ENCODE measurements around the gene RAD9A.

RAD9A gene

DNA sequence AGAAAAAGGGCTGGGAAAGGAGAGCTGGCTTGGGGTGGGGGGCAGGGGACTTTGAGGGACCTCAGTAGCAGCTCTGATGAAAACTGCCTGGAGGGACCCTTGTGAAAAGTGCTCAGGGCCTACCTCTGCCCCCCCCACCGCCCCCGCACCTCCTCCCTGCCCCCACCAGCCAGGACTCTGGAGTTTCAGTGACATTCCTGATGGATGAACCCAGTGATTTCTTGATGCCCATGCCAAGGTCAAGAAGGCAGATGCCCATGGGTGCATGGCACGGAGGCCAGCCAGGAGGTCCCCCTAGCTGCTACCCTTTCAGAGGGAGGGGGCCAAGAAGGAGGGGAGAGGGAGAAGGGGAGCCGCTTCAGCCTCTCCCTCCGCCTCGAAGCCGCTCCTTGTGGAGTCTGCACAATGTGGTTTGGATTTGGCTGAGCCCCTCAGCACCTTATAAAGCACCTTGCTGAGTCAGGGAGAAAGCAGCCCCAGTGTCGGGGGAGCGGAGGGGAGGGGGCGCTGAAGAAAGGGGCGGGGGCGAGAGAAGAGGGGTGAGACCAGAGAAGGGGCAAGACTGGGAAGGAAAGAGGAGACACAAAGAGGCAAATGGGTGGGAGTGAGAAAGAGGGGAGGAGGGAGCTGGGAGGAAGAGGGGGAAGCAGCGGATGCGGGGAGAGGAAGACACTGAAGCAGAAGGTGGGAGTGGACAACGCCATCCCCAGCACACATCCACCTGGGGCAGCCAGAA lies 16.3 kb upstream of the RAD9A start:
- no peak for DNase-seq (ENCODE audit: low read depth)

DNA sequence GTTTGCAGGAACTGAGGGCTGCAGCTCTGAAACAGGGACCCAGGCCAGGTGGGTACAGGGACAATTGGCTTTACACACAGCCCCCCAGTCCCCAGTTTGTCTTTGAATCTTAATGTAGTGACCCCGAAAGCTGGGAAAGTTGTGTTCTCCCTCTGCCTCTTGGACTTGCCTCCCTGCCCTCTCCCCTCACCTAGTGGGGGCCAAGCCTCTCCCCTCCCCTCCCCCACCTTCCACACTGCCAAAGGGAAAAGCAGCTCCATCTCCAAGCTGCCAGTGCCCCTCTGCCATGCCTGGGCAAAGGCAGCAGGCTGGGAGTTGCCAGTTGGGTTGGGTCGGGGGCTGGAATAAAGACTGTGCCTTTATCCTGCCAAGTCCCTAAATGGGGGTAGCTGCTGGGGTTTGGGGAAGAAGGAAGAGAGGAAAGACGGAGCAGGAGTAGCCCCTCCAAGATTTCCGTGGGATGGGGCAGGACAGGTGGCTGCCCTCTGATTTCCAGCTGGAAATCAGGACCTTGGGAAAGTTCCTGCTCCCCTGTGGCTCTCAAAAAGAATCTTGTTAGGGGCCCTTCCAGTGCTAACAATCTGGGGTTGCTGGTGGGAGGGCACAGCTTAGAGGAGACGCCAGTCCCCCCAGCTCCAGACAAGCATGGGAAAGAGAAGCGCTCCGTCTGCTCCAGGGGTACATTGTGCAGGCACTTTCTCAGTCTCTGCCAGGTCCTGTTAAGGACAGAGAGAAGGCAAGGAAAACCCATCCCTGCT lies 15.5 kb upstream of the RAD9A start:
- DNase-seq (ENCODE audit: low read depth): no peak

DNA sequence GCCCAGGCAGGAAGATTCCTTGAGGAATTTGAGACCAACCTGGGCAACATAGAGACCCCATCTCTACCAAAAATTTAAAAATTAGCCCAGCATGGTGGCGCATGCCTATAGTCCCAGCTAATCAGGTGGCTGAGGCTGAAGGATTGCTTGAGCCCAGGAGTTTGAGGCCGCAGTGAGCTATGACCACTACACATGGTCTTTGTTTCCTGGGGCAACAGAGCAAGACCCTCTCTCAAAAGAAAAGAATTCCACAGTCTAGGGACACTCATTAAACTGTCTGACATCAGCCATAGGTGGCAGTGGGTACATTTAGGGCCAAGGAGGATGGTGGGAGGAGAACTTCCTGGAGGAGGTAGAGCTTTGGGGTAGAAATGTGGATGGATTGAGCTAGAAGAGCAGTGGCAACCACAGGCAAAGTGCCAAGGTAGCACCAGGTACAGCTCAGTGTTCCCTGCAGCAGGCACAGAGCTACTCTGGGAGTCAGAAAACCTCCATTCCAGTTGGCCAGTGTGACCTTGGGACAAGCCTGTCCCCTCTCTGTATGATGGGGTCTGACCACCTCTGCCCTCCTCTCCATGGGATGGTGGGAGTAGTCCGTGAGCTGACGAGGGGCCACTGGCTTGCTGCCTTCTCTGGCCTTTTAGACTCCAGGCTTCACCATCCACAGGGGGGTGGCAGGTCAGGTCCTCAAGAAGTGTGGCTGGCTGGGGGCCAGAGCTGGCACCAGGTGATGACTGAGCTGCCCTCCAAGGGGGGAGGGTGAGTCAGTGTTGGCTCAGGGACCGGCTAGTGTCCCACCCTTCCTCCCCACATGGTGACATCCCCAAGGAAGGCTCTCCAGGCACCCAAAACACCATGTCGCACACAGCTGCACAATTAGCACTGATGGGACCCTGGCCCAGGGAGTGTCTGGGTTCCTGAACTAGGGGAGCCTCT lies 14.6 kb upstream of the RAD9A start:
- DNase-seq (ENCODE audit: low read depth): no peak

DNA sequence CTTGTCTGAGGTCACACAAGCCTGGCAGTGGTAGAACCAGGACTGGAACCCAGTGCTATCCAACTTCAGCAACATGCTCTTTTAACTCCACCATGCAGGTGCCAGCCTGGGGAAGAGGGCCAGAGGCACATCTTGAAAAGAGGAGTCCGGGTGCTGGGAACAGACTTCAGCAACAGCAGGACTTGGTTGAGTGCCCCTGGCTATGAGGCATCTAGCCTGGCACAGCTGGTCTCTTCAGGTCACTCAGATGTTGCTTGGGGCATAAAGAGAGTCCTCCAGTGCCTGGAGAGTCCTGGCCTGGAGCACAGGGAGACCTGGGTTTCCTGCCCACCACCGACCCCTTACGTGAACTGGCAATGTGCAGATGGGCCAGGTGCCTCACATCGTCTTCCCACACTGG lies 13.2 kb upstream of the RAD9A start:
- no peak for DNase-seq (ENCODE audit: low read depth)

DNA sequence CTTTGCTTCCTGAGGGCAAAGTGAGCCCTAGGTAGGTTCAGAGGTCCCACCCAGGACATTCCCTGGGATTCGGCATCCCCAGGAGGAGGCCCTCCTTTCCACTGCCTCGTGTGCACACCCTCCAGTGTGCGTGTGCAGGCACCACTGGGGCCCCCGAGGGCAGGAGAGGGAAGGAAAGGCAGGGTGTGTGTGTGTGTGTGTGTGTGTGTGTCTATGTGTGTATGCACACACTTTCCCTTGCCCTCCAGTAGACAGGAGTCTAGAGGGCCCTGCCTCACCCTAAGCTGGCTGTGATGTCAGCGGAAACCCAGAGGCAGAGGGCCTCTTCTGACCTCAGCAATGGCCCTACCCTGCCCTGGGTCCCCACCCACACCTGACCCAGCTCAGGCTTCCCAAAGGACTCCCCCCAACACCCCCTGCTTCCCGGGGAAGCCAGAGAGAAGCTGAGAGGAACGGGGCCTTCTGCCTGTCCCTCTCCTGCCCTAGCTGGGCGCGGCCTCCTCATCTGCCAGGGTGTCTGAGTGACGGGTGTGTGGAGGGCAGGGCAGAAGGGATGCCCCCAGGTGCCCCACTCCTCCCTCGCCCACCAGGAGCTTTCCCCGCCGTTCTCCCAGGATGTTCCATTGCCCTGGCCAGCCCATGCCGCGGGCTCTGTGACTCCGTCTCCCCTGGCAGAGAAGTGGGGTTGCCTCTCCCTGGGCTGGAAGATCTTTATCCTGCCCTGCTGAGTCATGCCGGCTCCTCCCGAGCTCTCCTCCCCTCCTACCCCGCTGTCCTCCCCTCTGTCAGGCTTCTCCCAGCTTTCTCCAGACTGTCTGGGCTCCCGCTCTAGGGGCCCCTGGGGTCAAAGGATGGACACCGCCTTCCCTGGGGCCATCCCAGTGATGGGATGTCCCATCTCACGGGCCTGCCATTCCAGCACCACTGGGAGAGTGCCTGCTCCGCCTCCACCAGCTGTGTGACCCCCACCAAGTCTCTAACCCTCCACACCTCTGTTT lies 12.4 kb upstream of the RAD9A start:
- DNase-seq (ENCODE audit: low read depth): no peak

DNA sequence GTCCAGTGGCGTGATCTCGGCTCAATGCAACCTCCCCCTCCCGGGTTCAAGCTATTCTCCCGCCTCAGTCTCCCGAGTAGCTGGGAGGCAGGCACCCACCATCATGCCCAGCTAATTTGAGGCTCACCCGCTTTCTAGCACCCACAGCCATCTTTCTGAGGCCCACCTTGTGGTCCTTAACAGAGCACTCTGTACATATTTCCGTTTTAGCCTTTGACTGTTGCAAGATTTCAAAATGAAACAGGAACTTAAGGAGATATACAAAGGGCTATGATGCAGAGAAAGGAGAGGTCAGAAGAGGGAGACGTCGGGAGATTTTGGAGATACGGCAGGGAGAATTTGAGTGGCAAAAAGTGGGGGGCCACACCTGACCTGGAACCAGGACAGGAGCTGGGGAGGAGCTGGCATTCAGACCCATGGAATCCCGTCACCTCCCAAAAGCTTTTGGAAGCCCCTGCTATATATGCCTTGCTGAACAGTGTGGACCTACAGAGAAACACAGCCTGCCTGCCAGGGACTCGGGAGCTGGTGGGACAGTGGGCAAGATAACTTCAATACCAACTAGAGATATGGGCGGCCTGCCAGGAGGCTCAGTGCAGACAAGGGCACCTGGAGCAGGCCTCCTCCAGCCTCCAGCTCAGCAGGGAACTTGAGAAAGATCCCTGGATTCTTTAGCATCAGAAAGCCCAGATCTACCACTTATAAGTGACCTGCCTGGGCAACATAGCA lies 10.4 kb upstream of the RAD9A start:
- no peak for DNase-seq (ENCODE audit: low read depth)

DNA sequence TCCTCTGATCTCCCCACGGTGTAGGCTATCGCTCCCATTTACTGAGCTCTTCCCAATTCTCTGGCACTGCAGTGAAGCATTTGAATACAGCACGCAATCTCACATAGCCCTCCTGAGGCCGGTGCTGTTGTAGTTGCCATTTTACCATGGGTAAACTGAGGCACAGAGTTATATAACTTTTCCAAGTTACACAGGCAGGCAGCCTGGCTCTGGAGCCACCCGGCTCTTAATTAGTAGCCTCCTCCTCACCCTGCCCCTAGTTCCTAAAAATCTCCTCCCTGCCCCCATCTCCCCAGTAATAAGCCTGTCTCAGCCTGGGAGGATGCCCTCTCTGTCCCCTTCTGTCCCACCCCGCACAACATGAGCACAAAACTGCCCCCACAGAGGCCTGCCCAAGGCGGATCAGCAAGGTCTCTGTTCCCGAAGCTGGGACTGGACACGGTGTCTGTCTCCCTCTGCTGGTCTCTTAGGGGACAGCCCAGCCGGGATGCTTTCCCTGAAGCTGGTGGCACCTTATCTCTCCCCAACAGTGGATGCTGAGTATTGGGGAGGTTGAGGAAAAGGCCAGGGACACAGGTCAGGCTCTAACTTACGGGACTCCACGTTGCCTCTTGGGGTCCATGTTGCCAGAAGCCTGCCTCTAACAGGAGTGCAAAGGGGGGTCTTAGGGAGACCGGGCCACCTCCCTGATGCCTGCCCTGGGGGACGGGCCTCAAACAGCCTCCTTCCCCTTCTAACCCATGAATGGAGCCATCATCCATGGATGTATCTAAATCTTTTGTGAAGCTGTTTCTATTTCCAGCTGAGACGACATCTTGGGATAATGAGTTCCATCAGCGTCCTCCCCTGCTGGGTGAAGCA lies 9.3 kb upstream of the RAD9A start:
- DNase-seq (ENCODE audit: low read depth): peak; percentile 71

DNA sequence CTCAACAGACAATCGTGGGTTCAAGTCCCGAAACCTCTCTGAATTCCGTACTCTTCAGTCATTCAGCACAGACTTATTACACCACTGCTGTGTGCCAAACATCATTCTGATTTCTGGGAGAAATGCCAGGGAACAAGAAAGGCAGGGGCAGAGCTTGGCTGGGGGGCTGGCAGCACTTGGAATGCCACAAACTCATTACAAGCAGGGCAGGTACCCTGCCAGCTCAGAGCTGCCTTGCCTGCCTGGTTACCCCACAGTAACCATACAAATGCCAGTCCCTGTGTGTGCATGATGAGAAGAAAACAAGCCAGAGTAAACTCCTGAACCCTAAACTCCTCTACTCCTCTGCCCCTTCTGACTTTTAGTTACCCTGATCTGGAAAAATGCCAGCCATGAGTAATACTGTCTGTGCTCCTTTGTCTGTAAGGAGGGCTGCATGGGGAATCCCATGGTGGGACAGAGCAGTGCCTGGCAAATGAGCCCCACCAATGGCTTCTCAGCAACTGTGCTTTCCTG lies 6.9 kb upstream of the RAD9A start:
- no peak for DNase-seq (ENCODE audit: low read depth)

DNA sequence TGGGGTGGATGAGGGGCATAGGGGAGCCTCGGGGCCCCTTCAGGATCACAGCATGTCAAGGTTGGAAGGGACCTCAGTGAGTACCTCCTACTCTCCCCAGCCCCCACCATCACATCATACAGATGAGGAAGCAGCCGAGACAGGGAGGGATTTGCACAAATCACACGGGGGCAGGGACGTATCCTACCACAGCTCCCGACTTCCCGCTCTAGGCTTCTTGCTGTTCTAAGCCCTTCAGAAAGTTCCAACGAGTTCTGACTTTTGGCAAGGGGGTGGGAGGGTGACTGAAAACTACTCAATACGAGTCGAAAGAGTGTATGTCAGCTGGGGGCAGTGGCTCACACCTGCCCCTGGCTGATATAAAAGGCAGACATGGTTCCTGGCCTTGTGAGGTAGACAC lies 4.7 kb upstream of the RAD9A start:
- DNase-seq (ENCODE audit: low read depth): no peak

DNA sequence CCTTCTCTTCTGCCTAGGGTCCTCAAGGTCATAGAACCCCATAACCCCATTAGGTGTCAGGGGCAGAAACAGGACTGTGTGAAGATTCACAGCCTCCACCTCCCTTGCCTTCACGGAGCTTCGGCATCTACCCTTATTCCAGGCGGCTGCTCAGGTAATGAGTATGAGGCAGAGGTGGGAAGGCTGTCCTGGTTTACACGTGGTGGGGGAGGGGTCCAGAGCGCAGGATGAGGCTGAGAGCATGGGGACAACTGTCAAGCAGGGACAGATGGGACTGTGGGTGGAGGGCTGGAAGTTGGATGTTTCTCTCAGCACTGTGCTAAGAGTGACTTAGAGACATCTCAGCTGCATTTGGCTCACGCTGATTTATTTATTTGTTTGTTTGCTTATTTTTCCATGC lies 4.3 kb upstream of the RAD9A start:
- no peak for DNase-seq (ENCODE audit: low read depth)

DNA sequence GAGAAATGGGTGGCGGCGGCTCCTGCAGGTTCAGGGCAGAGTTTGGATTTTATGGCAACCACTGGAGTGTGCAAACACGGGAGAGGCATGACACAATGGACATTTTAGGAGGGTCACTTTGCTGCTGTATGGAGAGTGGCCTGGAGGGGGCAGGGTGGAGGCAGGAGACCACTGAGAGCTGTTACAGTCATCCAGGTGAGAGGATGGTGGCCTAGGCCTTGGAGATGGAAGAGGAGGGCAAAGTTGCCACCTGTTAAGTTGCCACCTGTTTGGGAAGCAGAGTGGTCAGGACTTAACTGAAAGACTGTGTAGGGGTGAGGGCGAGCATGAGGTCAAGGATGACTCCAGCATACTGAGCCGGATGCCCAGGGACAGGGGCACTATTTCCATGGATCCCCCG lies 2.3 kb upstream of the RAD9A start:
- peak; percentile 51 for DNase-seq (ENCODE audit: low read depth)

DNA sequence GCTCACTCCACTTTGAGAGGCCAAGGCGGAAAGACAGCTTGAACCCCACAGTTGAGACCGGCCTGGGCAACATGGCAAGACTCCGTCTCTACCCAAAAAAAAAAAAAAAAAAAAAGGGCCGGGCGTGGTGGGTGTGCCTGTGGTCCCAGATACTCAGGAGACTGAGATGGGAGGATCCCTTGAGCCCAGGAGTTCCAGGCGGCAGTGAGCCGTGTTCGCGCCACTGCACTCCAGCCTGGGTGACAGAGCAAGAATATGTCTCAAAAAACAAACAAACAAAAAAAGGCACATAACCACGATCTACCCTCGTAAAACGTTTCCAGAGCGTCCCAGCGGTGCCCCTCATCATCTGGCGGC lies 861 bp upstream of the RAD9A start:
- no peak for DNase-seq (ENCODE audit: low read depth)

DNA sequence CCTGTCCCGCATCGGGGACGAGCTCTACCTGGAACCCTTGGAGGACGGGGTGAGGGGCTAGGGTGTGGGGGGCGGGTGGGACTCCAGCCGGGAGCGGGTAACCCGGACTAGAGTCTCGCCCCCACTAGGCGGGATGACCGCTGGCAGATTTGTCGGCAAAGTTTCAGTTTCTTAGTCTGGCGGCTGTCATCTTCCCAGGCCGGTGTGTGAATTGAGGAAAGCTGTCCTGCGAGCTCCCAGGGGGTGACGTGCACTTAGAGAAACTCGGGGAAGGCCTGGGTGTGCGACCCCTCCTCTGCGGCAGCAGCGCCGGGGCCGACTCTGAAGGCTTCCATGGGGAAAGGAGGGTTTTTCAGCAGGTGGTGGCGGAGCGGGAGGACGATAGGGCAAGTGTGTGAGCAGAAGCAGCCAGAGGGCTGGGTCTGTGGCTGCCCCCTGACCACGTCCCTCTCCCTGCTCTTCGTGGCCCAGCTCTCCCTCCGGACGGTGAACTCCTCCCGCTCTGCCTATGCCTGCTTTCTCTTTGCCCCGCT lies 463 bp downstream of the RAD9A start:
- no peak for DNase-seq (ENCODE audit: low read depth)

DNA sequence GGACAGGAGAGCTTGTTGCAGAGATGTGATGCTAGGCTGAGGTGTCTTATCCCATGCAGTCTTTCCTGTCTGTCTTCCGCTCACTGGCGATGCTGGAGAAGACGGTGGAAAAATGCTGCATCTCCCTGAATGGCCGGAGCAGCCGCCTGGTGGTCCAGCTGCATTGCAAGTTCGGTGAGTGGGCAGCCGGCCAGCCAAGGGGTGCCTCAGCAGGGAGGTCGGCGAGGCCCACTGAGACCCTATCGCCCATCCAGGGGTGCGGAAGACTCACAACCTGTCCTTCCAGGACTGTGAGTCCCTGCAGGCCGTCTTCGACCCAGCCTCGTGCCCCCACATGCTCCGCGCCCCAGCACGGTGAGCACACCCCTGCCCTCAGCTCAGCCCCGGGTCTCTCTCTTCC lies 1.7 kb downstream of the RAD9A start:
- DNase-seq (ENCODE audit: low read depth): no peak

DNA sequence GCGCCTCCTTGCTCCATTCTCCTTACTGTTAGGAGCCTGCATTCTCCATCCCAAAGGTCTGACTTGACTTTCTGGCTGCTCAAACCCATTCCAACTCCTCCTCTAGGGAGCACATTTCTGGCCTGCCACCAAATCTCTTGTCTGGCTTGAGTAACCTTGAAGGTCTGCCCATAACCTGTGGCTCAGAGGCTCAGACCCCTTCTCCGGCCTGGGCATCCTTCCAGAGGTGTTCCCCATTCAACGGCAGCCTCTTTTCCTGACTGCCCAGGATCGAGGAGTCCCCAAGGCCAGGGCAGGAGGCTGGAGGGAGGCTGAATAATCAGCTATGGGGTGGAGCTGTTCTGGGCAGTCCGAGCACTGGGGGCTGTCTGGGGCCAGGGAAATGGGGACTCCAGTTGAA lies 2.2 kb downstream of the RAD9A start:
- DNase-seq (ENCODE audit: low read depth): no peak

DNA sequence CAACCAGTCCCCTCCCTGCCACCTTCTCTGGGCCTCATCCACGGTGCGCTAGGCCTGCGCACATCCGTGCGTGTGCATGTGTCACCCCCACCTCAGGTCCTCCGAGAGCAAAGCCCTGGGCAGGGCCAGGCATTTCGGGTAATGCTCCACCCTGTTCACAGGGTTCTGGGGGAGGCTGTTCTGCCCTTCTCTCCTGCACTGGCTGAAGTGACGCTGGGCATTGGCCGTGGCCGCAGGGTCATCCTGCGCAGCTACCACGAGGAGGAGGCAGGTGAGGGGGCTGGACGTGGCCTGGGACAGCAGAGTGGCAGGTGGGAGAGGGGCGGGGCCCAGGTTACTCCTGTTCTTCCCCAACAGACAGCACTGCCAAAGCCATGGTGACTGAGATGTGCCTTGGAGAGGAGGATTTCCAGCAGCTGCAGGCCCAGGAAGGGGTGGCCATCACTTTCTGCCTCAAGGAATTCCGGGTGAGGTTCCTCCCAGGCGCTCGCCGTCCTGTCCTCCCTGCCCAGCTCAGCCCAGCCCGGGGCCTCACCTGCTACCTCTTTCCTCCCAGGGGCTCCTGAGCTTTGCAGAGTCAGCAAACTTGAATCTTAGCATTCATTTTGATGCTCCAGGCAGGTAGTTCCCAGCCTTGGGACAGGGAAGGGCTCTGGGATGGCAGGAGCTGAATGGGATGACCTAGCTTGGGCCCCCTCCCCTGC lies 3.9 kb downstream of the RAD9A start:
- DNase-seq (ENCODE audit: low read depth): no peak

DNA sequence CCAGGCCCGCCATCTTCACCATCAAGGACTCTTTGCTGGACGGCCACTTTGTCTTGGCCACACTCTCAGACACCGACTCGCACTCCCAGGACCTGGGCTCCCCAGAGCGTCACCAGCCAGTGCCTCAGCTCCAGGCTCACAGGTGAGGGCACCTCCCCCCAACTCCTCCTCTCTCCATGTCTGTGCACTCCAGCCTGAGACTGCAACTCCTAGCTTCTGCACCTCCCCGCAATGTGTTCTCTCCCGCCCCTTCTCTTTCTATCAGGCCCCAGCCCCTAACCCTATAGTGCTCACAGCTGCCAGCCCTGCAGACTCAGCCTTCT lies 4.4 kb downstream of the RAD9A start:
- DNase-seq (ENCODE audit: low read depth): no peak

DNA sequence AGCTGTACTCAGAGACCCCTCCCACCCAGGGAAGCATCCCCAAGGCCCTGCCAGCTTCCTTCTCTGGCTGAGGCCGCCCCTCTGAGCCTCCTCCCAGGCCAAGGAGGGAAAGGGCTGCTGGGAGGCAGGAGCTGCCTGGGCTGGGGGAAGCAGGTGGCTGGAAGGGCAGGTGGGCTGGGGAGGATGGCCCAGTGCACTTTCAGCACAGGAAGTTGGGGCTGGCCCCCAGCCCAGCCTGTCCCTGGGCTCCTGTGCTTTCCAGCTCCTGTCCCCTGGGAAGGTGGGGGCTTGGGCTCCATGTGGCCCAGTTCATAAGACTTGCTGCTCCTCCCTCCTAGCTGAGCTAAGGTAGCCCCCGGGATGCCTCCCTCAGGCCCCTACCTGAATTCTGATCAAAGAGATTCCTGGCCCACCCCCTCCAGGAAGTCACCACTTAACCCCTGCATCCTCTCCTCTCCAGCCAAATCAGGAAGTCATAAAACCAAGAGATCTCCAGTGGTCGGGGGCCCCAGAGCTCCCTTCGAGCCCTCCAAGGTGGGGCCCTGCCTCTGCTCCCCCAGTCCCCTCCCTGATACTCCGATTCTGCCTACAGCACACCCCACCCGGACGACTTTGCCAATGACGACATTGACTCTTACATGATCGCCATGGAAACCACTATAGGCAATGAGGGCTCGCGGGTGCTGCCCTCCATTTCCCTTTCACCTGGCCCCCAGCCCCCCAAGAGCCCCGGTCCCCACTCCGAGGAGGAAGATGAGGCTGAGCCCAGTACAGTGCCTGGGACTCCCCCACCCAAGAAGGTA lies 5.0 kb downstream of the RAD9A start:
- DNase-seq (ENCODE audit: low read depth): no peak
